ENCODE data around the gene TGFB2. TPM values are rescaled to one million over a fixed set of nuclear protein-coding genes. Genes with fewer than 3 reads are reported as not detected.

TGFB2 gene
- total RNA-seq, 1 experiment from 2014 or later = not detected

GRCh38 chr1:218357893-218358232, 12.7 kb downstream of the TGFB2 start:
- Mint-ChIP-seq H3K27me3 (ENCODE audit: low read depth) (no peaks in the 10 kb centered on the region), H3K36me3 (ENCODE audit: insufficient read depth in 1 of 3, low read depth in 3 of 3) (no peaks in the 10 kb centered on the region), H3K9me3 (no peaks in the 10 kb centered on the region), H3K4me3 (no peak overlapping the region), H3K4me1 (peaks cover 7 to 8% of the 10 kb centered on the region in 2 experiments; a peak in 2 of 4 replicates), H3K27ac (no peak overlapping the region)
- Histone ChIP-seq H3K4me2 (ENCODE audit: insufficient read depth, insufficient read length, low read length) (no peak overlapping the region), H3K4me1 (ENCODE audit: insufficient read depth, low read length) (no peaks in the 10 kb centered on the region), H2BK12ac (ENCODE audit: insufficient read length, low read depth, low read length) (no peak overlapping the region), H2AK5ac (ENCODE audit: insufficient read length, low read length) (no peak overlapping the region), H2BK5ac (ENCODE audit: insufficient read length, low read length) (no peak overlapping the region), H4K20me1 (ENCODE audit: control insufficient read depth, insufficient read depth, insufficient read length) (no peaks in the 10 kb centered on the region), H3K23ac (ENCODE audit: insufficient read length, low read depth, low read length) (no peak overlapping the region), H3K79me2 (ENCODE audit: insufficient read depth, low read length) (no peaks in the 10 kb centered on the region), H4K91ac (ENCODE audit: insufficient read length, low read depth, low read length) (no peak overlapping the region), H3K18ac (ENCODE audit: insufficient read length, low read depth, low read length) (no peak overlapping the region), H3K23me2 (ENCODE audit: insufficient read length, low read depth, low read length, poor library complexity, severe bottlenecking) (no peaks in the 10 kb centered on the region), H3K56ac (ENCODE audit: insufficient read length, low read depth, low read length) (no peak overlapping the region), H3K14ac (ENCODE audit: insufficient read depth, low read length) (no peak overlapping the region), H2AFZ (ENCODE audit: low read length) (no peak overlapping the region), H3K27ac (ENCODE audit: insufficient read length, low read depth, low read length) (no peak overlapping the region), H3K79me1 (ENCODE audit: insufficient read depth, low read depth, low read length, poor library complexity, severe bottlenecking) (no peaks in the 10 kb centered on the region), H2BK20ac (ENCODE audit: low read depth, low read length, poor library complexity, severe bottlenecking) (no peak overlapping the region), H4K8ac (replicated peaks; ENCODE audit: insufficient read length, low read depth, low read length) (no peak overlapping the region), H3K9ac (ENCODE audit: extremely low read depth, insufficient read length, low read length) (no peak overlapping the region), H4K5ac (ENCODE audit: insufficient read length, low read depth, low read length) (no peak overlapping the region), H3K4ac (ENCODE audit: low read depth, low read length) (no peak overlapping the region), H3K27me3 (ENCODE audit: insufficient read depth, low read length) (no peaks in the 10 kb centered on the region), H3T11ph (ENCODE audit: low read length) (no peak overlapping the region), H2BK120ac (ENCODE audit: low read depth, low read length, poor library complexity, severe bottlenecking) (no peak overlapping the region), H3K9me3 (ENCODE audit: control insufficient read depth, low read depth, low read length) (no peaks in the 10 kb centered on the region), H2BK15ac (ENCODE audit: low read depth, low read length) (no peak overlapping the region)
- no CpG with 5 or more reads among the region's 3 CpGs for WGBS (ENCODE audit: extremely low coverage, insufficient read length, low lambda C conversion rate)
- TF ChIP-seq, protein P1, sequence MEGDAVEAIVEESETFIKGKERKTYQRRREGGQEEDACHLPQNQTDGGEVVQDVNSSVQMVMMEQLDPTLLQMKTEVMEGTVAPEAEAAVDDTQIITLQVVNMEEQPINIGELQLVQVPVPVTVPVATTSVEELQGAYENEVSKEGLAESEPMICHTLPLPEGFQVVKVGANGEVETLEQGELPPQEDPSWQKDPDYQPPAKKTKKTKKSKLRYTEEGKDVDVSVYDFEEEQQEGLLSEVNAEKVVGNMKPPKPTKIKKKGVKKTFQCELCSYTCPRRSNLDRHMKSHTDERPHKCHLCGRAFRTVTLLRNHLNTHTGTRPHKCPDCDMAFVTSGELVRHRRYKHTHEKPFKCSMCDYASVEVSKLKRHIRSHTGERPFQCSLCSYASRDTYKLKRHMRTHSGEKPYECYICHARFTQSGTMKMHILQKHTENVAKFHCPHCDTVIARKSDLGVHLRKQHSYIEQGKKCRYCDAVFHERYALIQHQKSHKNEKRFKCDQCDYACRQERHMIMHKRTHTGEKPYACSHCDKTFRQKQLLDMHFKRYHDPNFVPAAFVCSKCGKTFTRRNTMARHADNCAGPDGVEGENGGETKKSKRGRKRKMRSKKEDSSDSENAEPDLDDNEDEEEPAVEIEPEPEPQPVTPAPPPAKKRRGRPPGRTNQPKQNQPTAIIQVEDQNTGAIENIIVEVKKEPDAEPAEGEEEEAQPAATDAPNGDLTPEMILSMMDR (conservative IDR thresholded peaks at IDR 0.05) = no peak
- no peak for DNase-seq
